ENCODE data around the gene BANF2.
"Not testable (repeated sequence)": the region's sequence is repeated elsewhere in the genome, so short reads cannot be mapped to it uniquely, and the experiment has no call there.

Gene BANF2

DNA sequence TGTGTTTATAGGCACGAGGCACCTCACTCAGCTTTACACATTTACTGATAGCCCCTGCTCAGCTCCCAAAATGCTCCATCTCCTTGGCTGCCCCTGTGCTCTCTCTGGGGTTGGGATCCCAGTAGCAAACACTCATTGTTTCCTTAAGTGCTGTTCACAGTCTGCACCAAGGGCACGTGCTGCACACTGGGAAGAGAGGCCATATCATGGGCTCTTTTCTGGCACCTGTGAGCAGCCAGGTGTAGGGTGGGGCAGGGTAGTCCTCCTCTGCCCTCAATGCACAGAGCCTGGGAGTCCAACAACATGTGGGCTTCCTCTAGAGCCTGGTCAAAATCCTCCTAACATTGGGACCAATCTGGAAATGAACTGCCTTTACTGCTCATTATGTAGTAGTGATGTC, 67.9 kb downstream of the BANF2 start:
- DNase-seq, result no peak

DNA sequence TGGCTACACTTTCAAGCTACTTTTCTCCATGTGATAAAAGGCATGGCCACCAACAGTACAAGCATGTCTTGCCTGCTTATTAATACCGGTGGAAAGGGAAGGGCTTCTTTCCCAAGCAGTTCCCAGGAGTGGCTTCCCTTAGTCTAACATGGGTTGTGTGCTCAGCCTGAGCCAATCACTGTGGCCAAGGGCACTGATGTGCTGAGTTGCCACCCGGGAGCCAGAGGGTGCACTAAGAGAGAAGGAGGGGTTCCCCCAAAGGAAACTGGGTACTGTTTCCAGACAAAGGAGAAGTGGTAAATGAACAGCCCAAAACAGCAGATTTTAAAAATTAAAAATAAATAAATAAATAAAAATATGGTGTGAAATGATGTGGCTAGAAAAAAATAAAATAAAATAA, 68.5 kb downstream of the BANF2 start:
- no peak for DNase-seq

DNA sequence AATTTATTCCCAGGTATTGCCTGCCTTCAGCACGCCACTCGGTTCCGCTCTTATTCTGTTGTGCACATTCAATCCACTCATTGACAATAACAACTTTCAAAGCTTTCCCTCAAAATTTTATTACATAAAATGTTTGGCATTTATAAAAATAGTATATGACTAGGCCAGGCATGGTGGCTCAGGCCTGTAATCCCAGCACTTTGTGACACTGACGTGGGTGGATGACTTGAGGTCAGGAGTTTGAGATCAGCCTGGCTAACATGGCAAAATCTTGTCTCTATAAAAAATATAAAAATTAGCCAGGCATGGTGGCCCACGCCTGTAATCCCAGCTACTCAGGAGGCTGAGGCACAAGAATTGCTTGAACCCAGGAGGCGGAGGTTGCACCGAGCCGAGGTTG, 70.0 kb downstream of the BANF2 start:
- not testable (repeated sequence) for DNase-seq

DNA sequence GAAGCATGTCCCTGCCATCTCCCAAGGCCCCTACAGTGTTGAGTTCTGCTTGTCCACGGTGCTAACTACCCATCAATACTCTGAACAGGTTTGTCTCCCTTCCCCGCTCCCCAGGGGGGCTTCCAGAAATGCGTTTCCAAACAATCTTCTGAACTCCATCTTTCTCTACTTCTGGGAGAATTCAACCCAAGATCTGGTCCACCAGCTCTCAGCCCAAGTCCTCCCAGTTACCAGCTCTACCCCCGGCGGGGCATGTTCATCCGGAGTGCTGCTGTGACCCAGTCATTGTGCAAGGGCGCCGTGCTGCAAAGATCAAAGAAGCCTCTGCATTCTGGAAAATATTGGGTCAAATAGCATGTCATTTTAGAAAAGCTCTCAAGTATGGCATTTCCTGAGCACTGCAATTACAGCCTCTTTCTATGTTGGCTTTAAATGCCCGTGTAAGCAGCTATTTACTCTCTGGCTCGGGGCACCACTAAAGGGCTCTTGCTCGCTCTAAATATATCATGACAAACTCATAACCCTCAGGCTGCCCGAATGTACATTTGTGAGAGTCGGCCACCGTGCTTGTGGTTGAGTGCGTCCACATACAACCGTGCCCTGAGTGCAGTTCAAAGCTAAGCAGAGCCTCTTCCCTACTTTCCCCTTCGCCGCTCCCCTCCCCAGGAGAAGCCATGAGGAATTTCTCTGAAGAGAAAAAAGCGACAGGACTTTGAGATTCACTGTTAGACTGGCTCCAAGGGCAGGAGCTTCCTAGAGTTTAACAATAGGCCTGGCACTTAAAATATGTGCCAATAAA, 71.6 kb downstream of the BANF2 start:
- no peak for DNase-seq

DNA sequence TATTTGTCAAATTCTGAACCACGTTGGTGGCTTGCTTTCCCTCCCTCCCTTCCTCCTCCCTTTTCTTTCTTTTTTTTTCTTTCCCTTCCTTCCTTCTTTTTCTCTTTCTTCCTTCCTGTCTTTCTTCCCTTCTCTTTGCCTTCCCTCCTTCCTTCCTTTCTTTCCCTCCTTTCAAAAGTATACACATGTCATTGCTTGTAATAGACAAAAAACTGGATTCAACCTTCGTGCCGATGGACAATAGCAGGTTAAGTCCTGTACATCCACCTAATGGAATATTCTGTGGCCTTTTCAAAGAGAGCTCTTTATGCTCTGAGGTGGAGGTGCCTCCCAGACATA, 72.2 kb downstream of the BANF2 start:
- DNase-seq, result no peak

DNA sequence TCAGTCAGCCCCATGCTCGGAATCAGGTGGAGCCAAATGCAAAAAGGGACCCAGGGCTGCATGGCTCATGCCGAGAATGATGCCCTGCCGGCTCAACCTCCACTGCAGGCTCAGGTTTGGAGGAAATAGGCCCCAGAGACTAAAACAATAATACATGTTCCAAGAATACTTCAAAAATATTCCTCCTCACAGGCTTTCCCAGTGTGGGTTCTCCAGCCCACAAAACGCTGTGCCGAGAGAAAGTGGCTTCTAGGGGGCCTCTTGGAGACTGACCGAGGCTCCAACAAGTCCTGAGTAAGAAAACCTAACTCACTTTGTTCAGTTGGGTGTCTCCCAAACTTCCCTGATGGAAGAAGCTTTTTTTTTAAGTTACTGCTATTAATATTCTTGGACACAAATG, 73.9 kb downstream of the BANF2 start:
- no peak for DNase-seq

DNA sequence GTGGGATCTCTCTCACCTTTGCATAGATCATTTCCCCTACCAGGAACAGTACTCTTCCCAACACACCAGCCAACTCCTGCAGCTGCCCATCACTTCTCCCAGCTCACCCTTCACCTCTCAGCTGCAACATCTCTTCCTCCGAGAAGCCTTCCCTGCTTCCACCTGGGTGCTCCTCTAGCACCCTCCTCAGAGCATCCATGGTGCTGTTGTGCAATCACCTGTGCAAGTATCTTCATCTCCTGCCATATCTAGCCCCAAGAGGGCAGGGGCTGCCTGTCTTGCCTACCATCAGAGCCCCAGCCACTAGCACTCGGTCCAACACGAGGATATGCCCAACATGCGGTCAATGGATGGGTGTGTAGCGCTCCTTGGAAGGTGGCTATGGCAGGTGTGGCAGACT, 75.8 kb downstream of the BANF2 start:
- no peak for DNase-seq

DNA sequence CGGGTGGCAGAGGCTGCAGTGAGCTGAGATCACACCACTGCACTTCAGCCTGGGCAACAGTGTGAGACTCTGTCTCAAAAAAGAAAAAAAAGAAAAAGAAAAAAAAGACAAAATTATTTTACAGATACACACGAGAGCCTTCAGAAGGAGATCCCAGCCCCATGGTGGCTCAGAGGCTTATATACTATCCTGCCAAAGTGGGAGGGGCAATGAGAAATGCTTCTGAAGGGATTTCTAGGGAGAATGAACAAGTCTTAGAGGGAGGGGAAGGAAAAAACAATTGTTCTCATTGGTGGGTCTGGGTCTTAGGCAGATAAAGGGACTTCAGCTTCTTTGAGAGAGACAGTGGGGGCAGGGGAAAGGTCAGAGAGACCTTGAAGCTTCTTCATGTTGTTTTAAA, 76.8 kb downstream of the BANF2 start:
- DNase-seq, result no peak

DNA sequence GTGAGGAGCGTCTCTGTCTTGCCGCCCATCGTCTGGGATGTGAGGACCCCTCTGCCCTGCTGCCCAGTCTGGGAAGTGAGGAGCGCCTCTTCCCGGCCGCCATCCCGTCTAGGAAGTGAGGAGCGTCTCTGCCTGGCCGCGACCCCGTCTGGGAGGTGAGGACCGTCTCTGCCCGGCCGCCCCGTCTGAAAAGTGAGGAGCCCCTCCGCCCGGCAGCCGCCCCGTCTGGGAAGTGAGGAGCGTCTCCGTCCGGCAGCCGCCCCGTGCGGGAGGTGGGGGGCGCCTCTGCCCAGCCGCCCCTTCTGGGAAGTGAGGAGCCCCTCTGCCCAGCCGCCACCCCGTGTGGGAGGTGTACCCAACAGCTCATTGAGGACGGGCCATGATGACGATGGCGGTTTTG, 79.2 kb downstream of the BANF2 start:
- DNase-seq, result not testable (repeated sequence)

DNA sequence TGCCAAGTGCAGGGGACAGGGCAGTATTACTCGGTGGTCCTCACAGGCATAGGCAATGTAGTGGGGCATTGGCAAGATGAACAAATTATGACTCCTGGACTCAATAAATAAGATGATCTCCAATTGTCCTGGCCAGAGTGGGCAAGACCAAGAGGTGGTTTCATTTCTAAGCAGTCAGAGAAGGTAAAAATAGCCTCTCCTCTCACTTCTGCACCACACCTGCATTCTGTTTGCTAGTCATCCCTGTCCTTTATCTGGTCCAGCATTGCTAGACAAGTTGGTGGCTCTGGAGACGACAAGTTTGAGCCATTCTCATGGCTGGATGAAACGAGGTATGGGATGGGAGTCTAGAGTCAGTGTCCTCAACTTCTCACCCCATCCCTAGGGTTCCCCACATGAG, 83.0 kb downstream of the BANF2 start:
- no peak for DNase-seq

DNA sequence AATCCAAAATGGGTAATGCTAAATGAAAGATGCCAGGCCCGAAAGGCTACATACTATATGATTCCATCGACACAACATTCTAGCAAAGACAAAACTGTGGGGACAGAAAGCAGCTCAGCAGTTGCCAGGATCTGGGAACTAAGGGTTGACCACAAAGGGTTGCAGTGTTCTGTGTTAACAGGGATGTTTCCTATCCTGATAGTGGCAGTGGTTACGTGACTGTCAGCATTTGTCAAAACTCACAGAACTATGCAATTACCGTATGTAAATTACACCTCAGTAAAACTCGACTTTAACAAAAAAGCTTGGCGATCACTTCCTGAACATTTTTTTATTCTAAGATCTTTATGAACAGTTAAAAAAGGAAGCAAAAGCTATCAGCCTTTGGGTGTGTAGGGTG, 83.9 kb downstream of the BANF2 start:
- no peak for DNase-seq

DNA sequence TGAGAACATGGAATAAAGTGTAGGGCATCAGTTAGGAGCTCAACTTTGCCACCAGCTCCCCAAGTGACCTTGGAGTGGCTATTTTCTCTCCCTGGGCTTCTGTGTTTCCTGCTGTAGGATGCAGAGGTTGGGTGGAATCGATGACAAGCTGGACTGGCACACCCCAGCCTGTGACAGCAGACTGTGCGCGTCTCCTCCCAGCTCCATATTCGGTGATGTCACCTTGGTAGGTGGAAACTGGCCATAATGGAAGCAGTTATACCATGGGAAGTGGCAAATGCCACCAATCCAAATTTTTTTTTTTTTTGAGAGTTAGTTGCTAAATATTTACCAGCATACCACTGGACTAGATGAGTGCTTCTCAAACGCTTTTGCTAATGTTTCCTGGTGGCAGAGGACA, 85.2 kb downstream of the BANF2 start:
- DNase-seq, result no peak

Measured in T-helper 1 cell (primary cell).